Lung (tissue), 12 donors: ENCODE measurements around the gene NDUFS7. TPM values are rescaled to one million over a fixed set of nuclear protein-coding genes. Genes with fewer than 3 reads are reported as not detected.

Experiments
- ATAC-seq: fragments of 200-7000 bp; cut with Tn5 transposase; one replicate; pipeline ENCODE4 v1.9.1; 2020; ENCODE audit warnings: moderate number of reproducible peaks; ENCODE audit not compliant: insufficient read depth, low FRiP score
- DNase-seq, 3 donors: peaks; one replicate each; pipeline ENCODE4 v3.0.0-alpha.2; 2013 to 2017
- H3K27ac ChIP-seq, 2 donors: one replicate each; pipeline ENCODE4 v1.5.1; 2013; ENCODE audit warnings: mild to moderate bottlenecking in 2 of 2, moderate library complexity in 2 of 2, control low read depth in 1 of 2, inconsistent platforms in 1 of 2, low read depth in 1 of 2, low read length in 1 of 2
- H3K27me3 ChIP-seq, 3 donors: one replicate each; pipeline ENCODE4 v1.5.1; 2013; ENCODE audit warnings: low read length in 2 of 3; ENCODE audit not compliant: control insufficient read depth in 3 of 3, insufficient read depth in 3 of 3
- H3K36me3 ChIP-seq, 4 donors: one replicate each; pipeline ENCODE4 v1.5.1; 2013; ENCODE audit warnings: low read length in 4 of 4, mild to moderate bottlenecking in 1 of 4, moderate library complexity in 1 of 4; ENCODE audit not compliant: control insufficient read depth in 4 of 4, insufficient read depth in 4 of 4
- H3K4me1 ChIP-seq, 5 donors: one replicate each; pipeline ENCODE4 v1.5.1; 2013; ENCODE audit warnings: low read length in 5 of 5, mild to moderate bottlenecking in 2 of 5, moderate library complexity in 1 of 5; ENCODE audit not compliant: control insufficient read depth in 5 of 5, insufficient read depth in 5 of 5
- H3K4me3 ChIP-seq: one replicate; pipeline ENCODE4 v1.5.1; 2013; ENCODE audit warnings: mild to moderate bottlenecking, control low read depth, moderate library complexity
- H3K9ac ChIP-seq, 2 donors: one replicate each; pipeline ENCODE4 v1.5.1; 2013; ENCODE audit warnings: low read length in 2 of 2, control low read depth in 1 of 2; ENCODE audit not compliant: insufficient read depth in 1 of 2
- H3K9me3 ChIP-seq, 4 donors: one replicate each; pipeline ENCODE4 v1.5.1; 2013; ENCODE audit warnings: low read length in 3 of 4, mild to moderate bottlenecking in 1 of 4, moderate library complexity in 1 of 4; ENCODE audit not compliant: control insufficient read depth in 4 of 4, insufficient read depth in 3 of 4
- WGBS, 2 donors: extraction: QIAGEN DNeasy Blood & Tissue Kit; methylation state at CpG; one replicate each; pipeline ENCODE4 v1.1.7; 2013; 5-methylcytosine and 5-hydroxymethylcytosine counted together
- polyA plus RNA-seq, 2 donors: library from polyadenylated mRNA; stranded (reverse); fragments of 200-250 nt; gene quantifications; one replicate each; pipeline ENCODE4 v1.2.1, GENCODE V29; 2013
- total RNA-seq, 2 donors: library from RNA; depleted of rRNA in 1 of 2; stranded (reverse); fragments of >200 nt in 1 of 2; gene quantifications; one replicate each; pipeline ENCODE4 v1.2.1, GENCODE V29; 2014 to 2021
- TF ChIP-seq, protein P1 (sequence below): IDR thresholded peaks from 2 replicates; pipeline ENCODE4 v1.5.1; 2012; ENCODE audit warnings: mild to moderate bottlenecking; ENCODE audit errors: control extremely low read depth, extremely low read depth
- donor health status: control.
- donor health status: control.
- donor health status: Bipolar disorder and iron deficiency.
- donor health status: healthy.
- donor health status: DM: yes; HTN: yes; CAD: no.

NDUFS7 gene
- total and polyA plus RNA-seq, 4 donors, result 33.4 to 133 (median 108) TPM

DNA sequence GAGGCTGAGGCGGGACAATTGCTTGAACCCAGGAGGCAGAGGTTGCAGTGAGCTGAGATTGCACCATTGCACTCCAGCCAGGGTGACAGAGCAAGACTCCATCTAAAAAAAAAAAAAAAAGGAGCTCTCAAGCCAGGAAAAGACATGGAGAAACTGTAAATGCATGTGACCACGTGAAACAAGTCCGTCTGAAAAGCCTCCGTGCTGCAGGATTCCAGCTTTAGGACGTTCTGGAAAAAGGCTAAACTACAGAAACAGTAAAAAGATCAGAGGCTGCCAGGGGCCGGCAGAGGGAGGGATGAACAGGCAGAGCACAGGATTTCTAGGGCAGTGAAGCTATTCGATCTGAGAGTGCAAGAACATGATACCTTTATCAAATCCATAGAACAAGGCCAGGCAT, 40.7 kb upstream of the NDUFS7 start:
- DNase-seq, result peak in 2 of 3 donors; percentile 28 to 48
- Histone ChIP-seq H3K36me3 (no peaks in the 10 kb centered on the region), H3K9me3 (no peaks in the 10 kb centered on the region), H3K27me3 (peaks cover 0 to 3% (median 0%) of the 10 kb centered on the region in 3 donors), H3K4me3 (no peak overlapping the region), H3K4me1 (no peaks in the 10 kb centered on the region), H3K9ac (no peak overlapping the region), H3K27ac (no peak overlapping the region)
- WGBS, 2 donors, result 43 to 63% methylated on average over 7 of the region's 7 CpGs
- TF ChIP-seq, protein P1, sequence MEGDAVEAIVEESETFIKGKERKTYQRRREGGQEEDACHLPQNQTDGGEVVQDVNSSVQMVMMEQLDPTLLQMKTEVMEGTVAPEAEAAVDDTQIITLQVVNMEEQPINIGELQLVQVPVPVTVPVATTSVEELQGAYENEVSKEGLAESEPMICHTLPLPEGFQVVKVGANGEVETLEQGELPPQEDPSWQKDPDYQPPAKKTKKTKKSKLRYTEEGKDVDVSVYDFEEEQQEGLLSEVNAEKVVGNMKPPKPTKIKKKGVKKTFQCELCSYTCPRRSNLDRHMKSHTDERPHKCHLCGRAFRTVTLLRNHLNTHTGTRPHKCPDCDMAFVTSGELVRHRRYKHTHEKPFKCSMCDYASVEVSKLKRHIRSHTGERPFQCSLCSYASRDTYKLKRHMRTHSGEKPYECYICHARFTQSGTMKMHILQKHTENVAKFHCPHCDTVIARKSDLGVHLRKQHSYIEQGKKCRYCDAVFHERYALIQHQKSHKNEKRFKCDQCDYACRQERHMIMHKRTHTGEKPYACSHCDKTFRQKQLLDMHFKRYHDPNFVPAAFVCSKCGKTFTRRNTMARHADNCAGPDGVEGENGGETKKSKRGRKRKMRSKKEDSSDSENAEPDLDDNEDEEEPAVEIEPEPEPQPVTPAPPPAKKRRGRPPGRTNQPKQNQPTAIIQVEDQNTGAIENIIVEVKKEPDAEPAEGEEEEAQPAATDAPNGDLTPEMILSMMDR, result no peak
- no peak for ATAC-seq

DNA sequence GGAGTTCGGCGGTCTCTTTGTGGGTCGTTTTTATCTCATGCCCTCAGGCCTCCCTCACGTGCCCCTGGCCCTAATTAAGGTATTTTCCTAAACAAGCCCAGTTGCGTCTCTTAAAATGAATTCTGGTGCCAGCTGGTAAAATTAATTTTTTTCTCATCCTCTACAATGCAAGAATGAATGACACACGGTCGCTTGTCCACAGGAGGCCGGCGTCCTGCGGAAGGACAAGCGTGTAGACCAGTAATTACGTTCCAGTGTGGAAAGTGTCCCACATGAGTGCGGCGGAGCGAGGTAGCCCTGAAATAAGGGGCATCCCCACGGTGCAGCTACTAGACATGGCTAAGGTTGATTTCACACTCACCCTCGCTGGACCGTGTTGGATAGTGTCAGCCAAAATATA, 34.5 kb upstream of the NDUFS7 start:
- TF ChIP-seq, protein P1, result no peak
- ATAC-seq, result no peak

DNA sequence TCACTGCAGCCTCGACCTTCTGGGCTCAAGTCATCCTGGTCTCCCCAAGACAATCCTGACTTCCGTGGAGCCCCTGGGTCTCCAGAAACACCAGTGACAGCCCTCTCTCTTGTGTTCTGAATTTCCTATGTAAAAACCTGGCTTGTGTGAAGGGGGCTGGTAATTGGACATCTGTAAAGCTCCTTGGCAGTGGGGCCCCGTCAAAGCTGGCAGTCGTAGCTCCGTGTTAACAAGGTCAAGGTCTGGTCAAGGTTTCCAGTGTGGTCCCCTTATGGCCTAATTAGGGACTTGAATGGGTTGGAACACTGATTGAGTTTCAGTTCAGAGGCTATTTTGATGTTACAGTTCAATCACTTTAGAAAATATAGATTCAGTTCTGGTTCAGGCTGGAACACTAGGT, 32.8 kb upstream of the NDUFS7 start:
- H3K9me3 ChIP-seq, result no peaks in the 10 kb centered on the region
- no peak overlapping the region for H3K9ac ChIP-seq
- TF ChIP-seq, protein P1, result no peak
- H3K36me3 ChIP-seq, result no peaks in the 10 kb centered on the region
- ATAC-seq (no peak), DNase-seq (no peak)
- peaks cover 0 to 8% (median 0%) of the 10 kb centered on the region in 5 donors for H3K4me1 ChIP-seq
- no peak overlapping the region for H3K4me3 ChIP-seq
- no peak overlapping the region for H3K27ac ChIP-seq
- WGBS, 2 donors, result 65 to 84% methylated on average over 5 of the region's 5 CpGs
- H3K27me3 ChIP-seq, result no peaks in the 10 kb centered on the region

More for the DNA sequence above, 34.5 kb upstream of the NDUFS7 start:
- Histone ChIP-seq H3K9ac (no peak overlapping the region), H3K4me1 (peaks cover 0 to 4% (median 0%) of the 10 kb centered on the region in 5 donors), H3K27me3 (no peaks in the 10 kb centered on the region), H3K4me3 (no peak overlapping the region), H3K9me3 (no peaks in the 10 kb centered on the region), H3K36me3 (no peaks in the 10 kb centered on the region), H3K27ac (no peak overlapping the region)
- WGBS, 2 donors, result 88 to 90% methylated on average over 18 of the region's 18 CpGs
- no peak for DNase-seq

DNA sequence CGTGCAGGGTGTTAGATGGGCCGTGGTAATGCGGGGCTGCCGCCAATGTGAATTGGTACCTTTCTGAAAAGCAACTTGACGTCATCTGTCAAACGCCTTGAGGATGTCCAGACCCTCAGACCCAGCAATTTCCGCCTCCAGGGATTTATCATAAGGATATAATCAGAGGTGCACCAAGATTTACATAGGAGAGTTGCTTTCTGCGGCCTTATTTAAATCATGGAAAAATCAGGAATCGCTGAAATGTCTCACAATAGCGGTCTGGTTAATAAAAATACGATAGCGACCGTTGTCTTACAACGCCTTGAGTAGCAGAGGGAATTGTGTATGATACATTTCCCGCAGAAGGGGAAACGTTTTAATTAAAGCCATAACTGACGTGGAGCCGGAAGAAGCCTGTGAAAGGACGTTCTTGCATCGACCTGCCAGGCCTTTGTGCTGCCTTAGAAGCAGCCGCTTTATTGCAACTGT, 32.3 kb upstream of the NDUFS7 start:
- no peak overlapping the region for H3K27ac ChIP-seq
- no peak overlapping the region for H3K9ac ChIP-seq
- H3K27me3 ChIP-seq, result no peaks in the 10 kb centered on the region
- no peaks in the 10 kb centered on the region for H3K36me3 ChIP-seq
- 88 to 91% methylated on average over 21 of the region's 21 CpGs for WGBS, 2 donors
- no peaks in the 10 kb centered on the region for H3K9me3 ChIP-seq
- H3K4me3 ChIP-seq, result no peak overlapping the region
- no peak for DNase-seq
- TF ChIP-seq, protein P1, result no peak
- no peak for ATAC-seq
- peaks cover 0 to 14% (median 3%) of the 10 kb centered on the region in 5 donors for H3K4me1 ChIP-seq
